ENCODE results near the gene SSX7. TPM values are rescaled to one million over a fixed set of nuclear protein-coding genes. Genes with fewer than 3 reads are reported as not detected.
"Not testable (repeated sequence)": the region's sequence is repeated elsewhere in the genome, so short reads cannot be mapped to it uniquely, and the experiment has no call there.

The SSX7 gene, protein sequence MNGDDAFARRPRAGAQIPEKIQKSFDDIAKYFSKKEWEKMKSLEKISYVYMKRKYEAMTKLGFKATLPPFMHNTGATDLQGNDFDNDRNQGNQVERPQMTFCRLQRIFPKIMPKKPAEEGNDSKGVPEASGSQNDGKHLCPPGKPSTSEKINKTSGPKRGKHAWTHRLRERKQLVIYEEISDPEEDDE
- not detected for total RNA-seq
- not detected for polyA plus RNA-seq
- long read RNA-seq, donor 1 = 0 reads
- long read RNA-seq, donor 2 = 0 reads

DNA sequence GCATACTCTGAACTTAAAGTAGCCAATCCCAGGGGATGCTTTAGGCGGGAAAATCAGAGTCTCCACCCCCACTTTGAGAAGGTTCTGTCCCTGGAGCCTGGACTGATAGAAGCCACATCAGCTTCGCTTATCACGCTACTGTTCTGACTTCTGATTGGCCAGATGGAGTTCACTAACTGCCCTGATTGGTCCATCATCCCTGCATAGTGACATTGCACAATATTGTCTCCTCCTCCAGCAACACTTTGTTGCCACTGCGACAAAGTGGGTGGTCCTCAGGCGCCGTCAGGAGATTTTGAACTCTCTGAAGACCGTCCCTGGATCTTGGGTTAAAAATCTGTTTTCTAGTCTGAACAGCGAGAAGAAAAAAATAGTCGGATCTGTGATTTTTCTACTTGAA is at the start of gene SSX7:
Gene SSX7, minus strand, starts transcription at position 101 of the 400 bp plus-strand sequence. CDS start 1,428 bp downstream, outside the sequence.
- intact Hi-C loops (cut with DNase I); H3K36me3 ChIP-seq (ENCODE audit: control insufficient read depth in 1 of 2, insufficient read depth in 2 of 2, low read length in 1 of 2); ATAC-seq (ENCODE audit: low FRiP score); H3K9me3 ChIP-seq (ENCODE audit: control insufficient read depth, low read length); DNase-seq; H3K27me3 ChIP-seq (ENCODE audit: control insufficient read depth in 1 of 2, insufficient read depth in 2 of 2, low read length in 1 of 2); H3K27ac ChIP-seq (ENCODE audit: low read depth in 1 of 2, low read length in 2 of 2); H3K4me1 ChIP-seq (ENCODE audit: control insufficient read depth in 1 of 2, insufficient read depth in 2 of 2, low read length in 2 of 2); H3K4me3 ChIP-seq (ENCODE audit: low read length in 2 of 2): not testable (repeated sequence)
- 81 to 84% methylated on average over 9 of the region's 9 CpGs for WGBS, 2 donors

DNA sequence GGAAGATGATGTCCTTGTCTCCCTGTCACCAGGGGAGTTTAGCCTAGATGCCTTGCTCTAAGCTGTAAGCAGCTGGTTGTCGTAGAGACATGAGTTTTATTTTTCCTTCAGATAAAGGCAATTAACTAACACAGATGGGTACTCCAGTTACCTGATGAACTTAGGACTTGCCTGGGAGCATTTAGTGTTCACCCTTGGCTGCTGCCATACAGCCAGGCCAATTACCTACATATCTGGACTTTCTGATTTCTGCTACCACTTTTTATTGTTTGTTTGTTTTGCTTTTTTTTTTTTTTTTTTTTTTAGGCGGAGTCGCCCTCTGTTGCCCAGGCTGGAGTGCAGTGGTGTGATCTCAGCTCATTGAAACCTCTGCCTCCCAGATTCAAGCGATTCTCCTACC is 37.3 kb upstream of the SSX7 start:
- intact Hi-C loops (cut with DNase I); H3K27me3 ChIP-seq (ENCODE audit: control insufficient read depth in 1 of 2, insufficient read depth in 2 of 2, low read length in 1 of 2); H3K36me3 ChIP-seq (ENCODE audit: control insufficient read depth in 1 of 2, insufficient read depth in 2 of 2, low read length in 1 of 2); H3K27ac ChIP-seq (ENCODE audit: low read depth in 1 of 2, low read length in 2 of 2); H3K9me3 ChIP-seq (ENCODE audit: control insufficient read depth, low read length); ATAC-seq (ENCODE audit: low FRiP score); H3K4me1 ChIP-seq (ENCODE audit: control insufficient read depth in 1 of 2, insufficient read depth in 2 of 2, low read length in 2 of 2); H3K4me3 ChIP-seq (ENCODE audit: low read length in 2 of 2); DNase-seq: not testable (repeated sequence)
- WGBS, 2 donors = 95% methylated on average over 1 of the region's 4 CpGs; no CpG with 5 or more reads in 1 of the 2 donors

DNA sequence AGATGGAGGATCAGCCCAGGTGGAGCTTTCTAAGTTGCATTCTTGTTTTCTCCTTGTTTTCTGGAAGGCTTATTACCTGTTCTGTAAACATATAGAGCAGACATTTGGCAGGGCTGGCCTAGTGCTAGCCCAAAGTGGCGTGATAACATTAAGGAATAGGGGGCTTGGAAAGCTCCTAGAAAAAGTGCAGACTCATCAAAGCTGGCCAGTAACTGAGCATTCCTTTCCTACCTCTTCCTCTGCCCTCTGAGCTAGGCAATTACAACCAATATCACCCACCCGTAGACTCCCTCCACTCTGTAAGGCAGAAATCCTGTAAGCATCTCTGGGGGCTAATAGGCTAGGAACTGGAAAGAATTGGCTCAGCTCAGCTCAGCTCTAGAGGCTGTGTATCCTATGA is 7.5 kb upstream of the SSX7 start:
- ATAC-seq (ENCODE audit: low FRiP score); H3K27me3 ChIP-seq (ENCODE audit: control insufficient read depth in 1 of 2, insufficient read depth in 2 of 2, low read length in 1 of 2); H3K27ac ChIP-seq (ENCODE audit: low read depth in 1 of 2, low read length in 2 of 2); intact Hi-C loops (cut with DNase I); H3K4me1 ChIP-seq (ENCODE audit: control insufficient read depth in 1 of 2, insufficient read depth in 2 of 2, low read length in 2 of 2); H3K9me3 ChIP-seq (ENCODE audit: control insufficient read depth, low read length); H3K4me3 ChIP-seq (ENCODE audit: low read length in 2 of 2); DNase-seq; H3K36me3 ChIP-seq (ENCODE audit: control insufficient read depth in 1 of 2, insufficient read depth in 2 of 2, low read length in 1 of 2): not testable (repeated sequence)
- 65 to 73% methylated on average over 2 of the region's 2 CpGs for WGBS, 2 donors

DNA sequence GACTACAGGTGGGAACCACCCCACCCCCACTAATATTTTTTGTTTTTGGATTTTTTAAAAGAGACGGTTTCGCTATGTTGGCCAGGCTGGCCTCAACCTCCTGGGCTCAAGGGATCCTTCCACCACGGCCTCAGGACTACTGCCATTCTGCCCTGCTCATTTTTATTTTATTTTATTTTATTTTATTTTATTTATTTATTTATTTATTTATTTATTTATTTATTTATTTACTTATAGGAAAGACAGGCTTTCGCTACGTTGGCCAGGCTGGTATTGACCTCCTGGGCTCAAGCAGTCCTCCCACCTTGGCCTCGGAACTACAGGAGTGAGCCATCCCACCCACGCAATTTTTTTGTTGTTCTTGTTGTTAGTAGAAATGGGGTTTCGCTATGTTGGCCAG is 775 bp upstream of the SSX7 start:
- 84 to 87% methylated on average over 8 of the region's 8 CpGs for WGBS, 2 donors
- intact Hi-C loops (cut with DNase I) = not testable (repeated sequence)

DNA sequence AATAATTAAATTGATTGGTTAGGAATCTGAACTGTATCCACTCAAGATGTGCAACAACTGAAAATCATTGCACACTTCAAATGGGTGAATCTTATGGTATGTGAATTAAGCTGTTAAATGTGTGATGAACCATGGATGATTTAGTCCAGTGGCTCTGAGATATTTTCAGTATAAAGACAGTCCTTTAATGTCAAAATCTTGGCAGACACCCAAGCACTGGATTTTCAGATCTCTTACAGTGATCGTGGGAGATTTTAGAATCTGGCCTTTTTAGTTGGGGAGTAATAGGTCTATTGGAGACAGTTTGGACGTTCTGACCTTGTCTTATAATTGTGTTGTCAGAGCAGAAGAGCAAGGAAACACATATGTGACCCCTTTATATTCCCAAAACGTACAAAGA is 4.0 kb downstream of the SSX7 start:
- WGBS, 2 donors = 39 to 47% methylated on average over 3 of the region's 3 CpGs

More for the DNA sequence above, 775 bp upstream of the SSX7 start:
- not testable (repeated sequence) for H3K27me3 ChIP-seq (ENCODE audit: control insufficient read depth in 1 of 2, insufficient read depth in 2 of 2, low read length in 1 of 2); H3K27ac ChIP-seq (ENCODE audit: low read depth in 1 of 2, low read length in 2 of 2); ATAC-seq (ENCODE audit: low FRiP score); H3K4me3 ChIP-seq (ENCODE audit: low read length in 2 of 2); DNase-seq; H3K36me3 ChIP-seq (ENCODE audit: control insufficient read depth in 1 of 2, insufficient read depth in 2 of 2, low read length in 1 of 2); H3K9me3 ChIP-seq (ENCODE audit: control insufficient read depth, low read length); H3K4me1 ChIP-seq (ENCODE audit: control insufficient read depth in 1 of 2, insufficient read depth in 2 of 2, low read length in 2 of 2)

DNA sequence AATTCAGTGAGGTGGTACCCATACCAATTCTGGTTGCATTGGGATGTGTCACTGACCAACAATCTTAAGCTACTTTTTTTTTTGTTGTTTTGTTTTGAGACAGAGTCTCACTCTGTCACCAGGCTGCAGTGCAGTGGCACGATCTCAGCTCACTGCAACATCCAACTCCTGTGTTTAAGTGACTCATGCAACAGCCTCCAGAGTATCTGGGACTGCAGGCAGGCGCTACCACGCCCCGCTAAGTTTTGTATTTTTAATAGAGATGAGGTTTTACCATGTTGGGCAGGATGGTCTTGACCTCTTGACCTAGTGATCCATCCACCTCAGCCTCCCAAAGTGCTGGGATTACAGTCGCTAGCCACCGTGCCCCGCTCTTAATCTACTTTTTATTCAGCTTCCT is 5.7 kb downstream of the SSX7 start:
- H3K9me3 ChIP-seq (ENCODE audit: control insufficient read depth, low read length); H3K4me3 ChIP-seq (ENCODE audit: low read length in 2 of 2); H3K4me1 ChIP-seq (ENCODE audit: control insufficient read depth in 1 of 2, insufficient read depth in 2 of 2, low read length in 2 of 2); H3K27ac ChIP-seq (ENCODE audit: low read depth in 1 of 2, low read length in 2 of 2); intact Hi-C loops (cut with DNase I); ATAC-seq (ENCODE audit: low FRiP score); H3K36me3 ChIP-seq (ENCODE audit: control insufficient read depth in 1 of 2, insufficient read depth in 2 of 2, low read length in 1 of 2); DNase-seq; H3K27me3 ChIP-seq (ENCODE audit: control insufficient read depth in 1 of 2, insufficient read depth in 2 of 2, low read length in 1 of 2): not testable (repeated sequence)
- 83 to 90% methylated on average over 7 of the region's 7 CpGs for WGBS, 2 donors

More for the DNA sequence above, 4.0 kb downstream of the SSX7 start:
- H3K27ac ChIP-seq (ENCODE audit: low read depth in 1 of 2, low read length in 2 of 2); H3K9me3 ChIP-seq (ENCODE audit: control insufficient read depth, low read length); H3K4me3 ChIP-seq (ENCODE audit: low read length in 2 of 2); ATAC-seq (ENCODE audit: low FRiP score); H3K27me3 ChIP-seq (ENCODE audit: control insufficient read depth in 1 of 2, insufficient read depth in 2 of 2, low read length in 1 of 2); DNase-seq; intact Hi-C loops (cut with DNase I); H3K4me1 ChIP-seq (ENCODE audit: control insufficient read depth in 1 of 2, insufficient read depth in 2 of 2, low read length in 2 of 2); H3K36me3 ChIP-seq (ENCODE audit: control insufficient read depth in 1 of 2, insufficient read depth in 2 of 2, low read length in 1 of 2): not testable (repeated sequence)

DNA sequence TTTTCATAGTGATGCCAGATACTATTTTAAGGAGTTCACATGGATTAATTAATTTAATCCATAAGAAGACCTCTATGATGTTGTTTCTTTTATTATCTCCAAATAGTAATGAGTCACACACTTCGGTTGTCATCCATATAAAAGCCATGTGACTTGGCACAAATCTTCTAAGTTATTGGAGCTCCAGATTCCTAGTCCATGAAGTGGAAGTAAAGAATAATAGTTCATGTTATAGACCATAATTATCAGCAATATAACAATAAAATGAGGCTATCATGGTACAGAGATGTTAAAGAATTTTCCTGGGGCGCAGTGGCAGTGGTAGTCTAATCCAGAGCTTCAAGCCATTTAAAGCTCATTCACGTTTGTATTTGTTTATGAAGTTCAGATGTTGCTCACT is 26.2 kb downstream of the SSX7 start:
- not testable (repeated sequence) for H3K27ac ChIP-seq (ENCODE audit: low read depth in 1 of 2, low read length in 2 of 2); ATAC-seq (ENCODE audit: low FRiP score)
- 69 to 74% methylated on average over 3 of the region's 3 CpGs for WGBS, 2 donors

DNA sequence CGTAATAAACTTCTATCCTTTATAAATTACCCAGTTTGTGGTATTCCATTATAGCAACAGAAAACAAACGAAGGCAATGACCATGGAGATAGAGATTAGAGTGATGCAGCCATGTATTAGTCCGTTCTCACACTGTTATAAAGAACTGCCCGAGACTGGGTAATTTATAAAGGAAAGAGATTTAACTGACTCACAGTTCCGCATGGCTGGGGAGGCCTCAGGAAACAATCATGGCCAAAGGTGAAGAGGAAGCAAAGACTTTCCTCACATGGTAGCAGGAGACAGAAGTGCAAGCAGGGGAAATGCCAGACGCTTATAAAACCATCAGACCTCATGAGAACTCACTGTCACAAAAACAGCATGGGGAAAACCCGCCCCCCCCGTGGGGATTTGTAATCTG is 34.0 kb downstream of the SSX7 start:
- H3K9me3 ChIP-seq (ENCODE audit: control insufficient read depth, low read length); DNase-seq; H3K4me3 ChIP-seq (ENCODE audit: low read length in 2 of 2); H3K4me1 ChIP-seq (ENCODE audit: control insufficient read depth in 1 of 2, insufficient read depth in 2 of 2, low read length in 2 of 2); H3K27ac ChIP-seq (ENCODE audit: low read depth in 1 of 2, low read length in 2 of 2); ATAC-seq (ENCODE audit: low FRiP score); intact Hi-C loops (cut with DNase I); H3K36me3 ChIP-seq (ENCODE audit: control insufficient read depth in 1 of 2, insufficient read depth in 2 of 2, low read length in 1 of 2); H3K27me3 ChIP-seq (ENCODE audit: control insufficient read depth in 1 of 2, insufficient read depth in 2 of 2, low read length in 1 of 2): not testable (repeated sequence)
- 64 to 65% methylated on average over 8 of the region's 8 CpGs for WGBS, 2 donors

More for the DNA sequence above, 26.2 kb downstream of the SSX7 start:
- H3K4me3 ChIP-seq (ENCODE audit: low read length in 2 of 2); H3K4me1 ChIP-seq (ENCODE audit: control insufficient read depth in 1 of 2, insufficient read depth in 2 of 2, low read length in 2 of 2); DNase-seq; H3K36me3 ChIP-seq (ENCODE audit: control insufficient read depth in 1 of 2, insufficient read depth in 2 of 2, low read length in 1 of 2); H3K9me3 ChIP-seq (ENCODE audit: control insufficient read depth, low read length); intact Hi-C loops (cut with DNase I); H3K27me3 ChIP-seq (ENCODE audit: control insufficient read depth in 1 of 2, insufficient read depth in 2 of 2, low read length in 1 of 2): not testable (repeated sequence)

DNA sequence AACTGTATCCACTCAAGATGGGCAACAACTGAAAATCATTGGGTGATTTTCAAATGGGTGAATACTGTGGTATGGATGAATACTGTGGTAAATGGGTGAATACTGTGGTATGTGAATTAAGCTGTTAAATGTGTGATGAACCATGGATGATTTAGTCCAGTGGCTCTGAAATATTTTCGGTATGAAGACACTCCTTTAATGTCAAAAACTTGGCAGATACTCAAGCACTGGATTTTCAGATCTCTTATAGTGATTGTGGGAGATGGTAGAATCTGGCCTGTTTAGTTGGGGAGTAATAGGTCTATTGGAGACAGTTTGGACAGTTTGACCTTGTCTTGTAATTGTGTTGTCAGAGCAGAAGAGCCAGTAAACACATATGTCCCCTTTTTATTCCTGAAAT is 45.7 kb downstream of the SSX7 start:
- Histone ChIP-seq H3K27ac (ENCODE audit: low read depth in 1 of 2, low read length in 2 of 2) (no peak overlapping the region), H3K4me1 (ENCODE audit: control insufficient read depth in 1 of 2, insufficient read depth in 2 of 2, low read length in 2 of 2) (no peaks in the 10 kb centered on the region), H3K4me3 (ENCODE audit: low read length in 2 of 2) (no peak overlapping the region), H3K27me3 (ENCODE audit: control insufficient read depth in 1 of 2, insufficient read depth in 2 of 2, low read length in 1 of 2) (no peaks in the 10 kb centered on the region), H3K9me3 (ENCODE audit: control insufficient read depth, low read length) (no peaks in the 10 kb centered on the region), H3K36me3 (ENCODE audit: control insufficient read depth in 1 of 2, insufficient read depth in 2 of 2, low read length in 1 of 2) (no peaks in the 10 kb centered on the region)
- 56 to 57% methylated on average over 1 of the region's 1 CpG for WGBS, 2 donors
- ATAC-seq (ENCODE audit: low FRiP score) (no peak), DNase-seq (no peak)
- intact Hi-C loops (cut with DNase I) = no loop called here

Data from aorta (tissue), 5 donors.